HG02973 (cell line): ENCODE measurements around the gene CCNL2.
A peak's percentile ranks its signal among the peaks of the same experiment; 100 is the strongest.
"Not testable (repeated sequence)": the region's sequence is repeated elsewhere in the genome, so short reads cannot be mapped to it uniquely, and the experiment has no call there.

Experiments
- ATAC-seq: cut with Tn5 transposase; IDR thresholded peaks from one replicate; pipeline ENCODE4 v1.9.1; 2021; ENCODE audit warnings: moderate library complexity; ENCODE audit not compliant: unreplicated experiment

Gene CCNL2

DNA sequence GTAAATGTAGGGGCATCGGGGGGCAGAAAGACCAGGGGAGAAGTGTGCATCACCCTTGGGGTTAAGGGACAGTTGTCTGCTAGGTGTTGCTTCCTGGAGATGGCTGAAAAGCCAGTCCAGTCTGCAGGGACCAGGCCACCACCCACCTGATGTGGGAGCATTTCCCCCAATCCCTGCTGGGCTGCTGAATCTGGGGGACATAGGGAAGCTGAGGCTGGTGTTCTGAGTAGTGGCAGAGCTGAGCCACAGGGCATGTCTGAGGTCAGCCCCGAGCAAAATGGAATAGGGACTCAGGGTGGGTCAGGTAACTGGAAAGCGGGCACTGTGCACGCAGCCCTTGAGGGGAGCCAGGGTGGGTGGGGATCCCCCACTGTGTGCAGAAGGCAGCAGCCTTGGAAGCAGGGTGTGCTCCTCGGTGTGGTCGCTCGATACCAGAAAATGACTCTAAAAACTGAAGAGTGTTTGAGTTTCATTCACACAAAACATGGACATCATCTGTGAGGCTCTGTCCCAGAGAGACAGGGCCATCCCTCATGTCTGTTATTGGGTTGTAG is 2.4 kb upstream of the CCNL2 start:
- ATAC-seq, result no peak

DNA sequence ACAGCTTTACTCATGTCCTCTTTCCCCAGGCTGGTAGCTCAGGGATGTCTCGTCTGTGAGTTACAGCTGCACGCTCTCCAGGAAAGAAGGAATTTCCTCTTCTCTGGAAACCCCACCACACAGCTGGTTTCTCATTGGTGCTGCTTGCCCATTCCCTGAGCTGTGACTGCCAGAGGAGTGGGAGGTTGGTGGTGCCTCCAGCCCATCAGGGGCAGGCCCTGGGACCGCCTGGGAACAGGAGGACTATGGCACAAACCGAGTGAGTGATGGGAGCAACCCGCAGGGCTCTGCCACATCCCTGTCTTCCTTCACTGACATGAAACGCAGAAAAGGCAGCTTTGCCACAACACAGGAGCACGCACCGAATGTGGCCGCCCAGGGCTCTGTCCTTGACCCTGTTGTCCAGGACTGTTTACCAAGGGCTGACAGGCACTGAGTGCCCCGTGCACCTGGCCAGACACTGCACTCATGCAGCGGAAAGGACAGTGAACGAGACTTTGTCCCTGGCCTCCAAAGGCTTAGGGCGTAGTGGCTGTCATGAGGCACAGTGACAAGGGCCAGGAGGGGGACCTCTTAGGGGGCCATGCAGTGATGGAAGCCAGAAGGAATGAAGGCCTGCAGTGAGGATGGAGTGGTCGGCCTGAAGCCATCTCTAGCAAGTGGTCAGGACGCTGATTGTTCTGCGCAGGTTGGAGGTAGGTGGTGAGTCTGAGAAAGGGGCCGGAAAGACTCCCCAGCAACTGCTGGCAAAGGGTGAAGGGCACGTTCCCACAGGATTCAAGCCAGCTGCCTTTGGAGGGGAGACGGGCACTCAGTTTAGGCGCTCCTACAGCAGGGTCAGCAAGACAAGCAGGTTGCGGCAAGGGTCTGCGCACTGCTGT is 1.7 kb upstream of the CCNL2 start:
- ATAC-seq, result no peak

- no peak for ATAC-seq
Measured at GRCh38 chr1:1399872-1400575, 889 bp upstream of the CCNL2 start.

DNA sequence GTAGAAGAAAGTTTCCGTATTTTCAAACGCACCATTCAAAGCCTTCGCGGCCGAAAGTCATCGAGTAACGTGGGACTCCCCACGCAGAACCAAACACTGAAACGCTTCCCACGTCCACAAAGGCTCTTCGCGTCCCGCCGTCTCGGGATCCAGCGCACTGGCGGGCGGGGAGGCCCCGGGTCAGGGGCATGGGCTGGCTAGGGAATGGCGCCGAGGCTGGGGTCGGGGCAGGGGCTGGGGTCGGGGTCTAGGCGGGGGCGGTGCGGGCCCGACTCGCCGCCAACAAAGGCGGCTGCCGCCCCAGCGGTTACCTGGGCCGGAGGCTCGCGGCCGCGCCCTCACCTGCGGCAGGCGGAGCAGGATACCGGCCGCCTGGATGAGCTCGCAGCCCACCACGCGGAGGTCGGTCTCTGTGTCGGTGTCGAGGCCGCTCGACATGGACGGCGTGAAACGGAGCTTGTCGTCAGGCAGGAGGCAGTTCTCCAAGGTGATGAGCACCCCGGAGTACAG is 403 bp downstream of the CCNL2 start:
- ATAC-seq, result peak; percentile 10

- ATAC-seq, result no peak
Measured at GRCh38 chr1:1397839-1398523, 1.2 kb downstream of the CCNL2 start.

DNA sequence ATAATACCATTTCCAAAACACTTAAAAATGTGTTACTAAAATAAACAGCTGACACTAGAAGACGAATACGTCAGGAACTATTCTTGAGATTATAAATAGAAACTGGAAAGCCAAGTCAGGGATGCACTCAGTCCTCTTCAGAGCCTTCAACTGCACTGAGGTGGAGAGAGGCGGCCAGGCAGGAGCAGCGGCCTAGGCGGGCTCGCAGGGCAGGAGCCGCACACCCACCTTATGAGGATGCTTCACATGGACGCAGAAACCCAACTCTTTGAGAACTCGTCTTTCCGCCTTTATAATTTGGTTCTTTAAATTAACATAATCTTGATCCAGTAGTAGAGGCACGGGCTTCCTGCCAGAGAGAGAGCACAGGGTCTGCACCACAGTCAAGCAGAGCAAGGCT is 4.0 kb downstream of the CCNL2 start:
- ATAC-seq, result no peak

DNA sequence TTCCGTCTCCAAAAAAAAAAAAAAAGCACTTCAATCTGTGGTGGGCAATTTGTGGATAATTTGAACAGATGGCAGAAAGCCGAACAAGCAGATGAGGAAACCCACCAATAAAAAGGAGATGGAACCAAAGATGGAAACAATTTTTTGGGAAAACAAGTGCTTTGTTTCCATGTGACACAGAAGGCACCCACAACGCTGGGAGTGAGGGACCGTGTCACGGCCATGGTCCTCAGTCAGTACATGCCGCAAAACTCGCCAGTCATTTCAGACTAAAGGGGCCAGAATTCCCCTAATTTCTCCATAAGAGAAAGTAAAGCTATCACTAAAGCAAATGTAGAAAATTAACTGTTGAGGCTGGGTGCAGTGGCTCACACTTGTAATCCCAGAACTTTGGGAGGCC is 5.0 kb downstream of the CCNL2 start:
- ATAC-seq, result no peak

DNA sequence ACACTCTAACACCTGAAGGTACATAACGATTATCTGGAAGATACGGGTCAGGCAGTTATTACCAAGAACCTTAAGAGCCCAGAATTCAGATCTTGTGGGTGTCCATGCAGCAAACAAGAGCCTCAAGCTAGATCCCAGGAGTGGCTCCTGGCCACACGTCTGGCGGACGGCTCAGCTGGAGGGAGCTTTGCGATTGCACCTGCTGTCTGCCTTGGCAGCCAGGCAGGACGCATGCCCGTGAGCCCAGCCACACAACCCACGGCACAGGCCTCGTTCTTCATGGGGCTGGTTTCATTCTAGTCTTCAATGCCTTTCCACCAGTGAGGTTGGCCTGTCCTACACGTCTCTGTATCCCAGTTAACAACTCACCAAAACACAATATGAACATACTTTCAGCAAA is 5.7 kb downstream of the CCNL2 start:
- ATAC-seq, result no peak

- no peak for ATAC-seq
Measured at GRCh38 chr1:1393014-1393413, 6.1 kb downstream of the CCNL2 start.

- ATAC-seq, result no peak
Measured at GRCh38 chr1:1391225-1391624, 7.9 kb downstream of the CCNL2 start.

DNA sequence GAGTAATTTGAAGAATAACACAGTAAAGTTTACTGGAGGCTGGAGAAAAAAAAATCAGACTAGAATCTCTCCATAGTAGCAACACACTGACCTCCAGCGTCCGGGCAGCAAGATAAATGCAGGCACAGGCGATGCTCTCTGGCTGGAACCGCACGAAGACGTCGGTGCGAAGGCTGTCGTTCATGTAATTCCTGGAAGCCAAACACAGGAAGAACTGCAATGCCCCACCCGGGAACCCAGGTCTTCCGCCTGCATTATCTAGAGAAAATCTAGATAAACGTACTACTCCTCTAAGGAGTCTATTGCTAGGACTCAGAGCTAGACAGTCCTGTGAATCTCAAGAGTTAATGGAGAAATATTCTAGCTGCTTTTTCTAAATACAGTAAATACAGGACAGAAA is 8.5 kb downstream of the CCNL2 start:
- ATAC-seq, result no peak

DNA sequence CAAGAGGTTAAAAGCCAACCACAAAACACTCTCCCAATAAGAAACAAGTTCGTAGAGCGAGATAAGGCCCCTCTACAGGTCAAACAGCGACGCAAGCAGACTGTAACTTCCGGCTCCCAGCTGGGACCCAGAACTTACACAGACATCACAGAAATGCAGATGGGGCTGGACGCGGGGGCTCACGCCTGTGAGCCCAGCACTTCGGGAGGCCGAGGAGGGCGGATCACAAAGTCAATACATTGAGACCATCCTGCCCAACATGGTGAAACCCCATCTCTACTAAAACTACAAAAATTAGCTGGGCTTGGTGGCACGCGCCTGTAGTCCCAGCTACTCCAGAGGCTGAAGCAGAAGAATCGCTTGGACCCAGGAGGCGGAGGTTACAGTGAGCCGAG is 11.1 kb downstream of the CCNL2 start:
- no peak for ATAC-seq

- no peak for ATAC-seq
Measured at GRCh38 chr1:1387098-1388077, 11.7 kb downstream of the CCNL2 start.

- no peak for ATAC-seq
Measured at GRCh38 chr1:1385931-1386330, 13.2 kb downstream of the CCNL2 start.

DNA sequence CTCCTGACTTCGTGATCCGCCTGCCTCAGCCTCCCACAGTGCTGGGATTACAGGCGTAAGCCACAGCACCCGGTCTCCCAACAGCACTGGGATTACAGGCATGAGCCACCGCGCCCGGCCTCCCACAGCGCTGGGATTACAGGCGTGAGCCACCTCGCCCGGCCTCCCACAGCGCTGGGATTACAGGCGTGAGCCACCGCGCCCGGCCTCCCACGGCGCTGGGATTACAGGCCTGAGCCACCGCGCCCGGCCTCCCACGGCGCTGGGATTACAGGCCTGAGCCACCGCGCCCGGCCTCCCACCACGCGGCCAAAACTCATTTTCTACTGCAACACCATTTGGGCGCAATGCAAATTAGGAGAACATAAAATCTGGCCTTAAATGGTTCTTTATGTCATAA is 13.8 kb downstream of the CCNL2 start:
- ATAC-seq, result not testable (repeated sequence)

DNA sequence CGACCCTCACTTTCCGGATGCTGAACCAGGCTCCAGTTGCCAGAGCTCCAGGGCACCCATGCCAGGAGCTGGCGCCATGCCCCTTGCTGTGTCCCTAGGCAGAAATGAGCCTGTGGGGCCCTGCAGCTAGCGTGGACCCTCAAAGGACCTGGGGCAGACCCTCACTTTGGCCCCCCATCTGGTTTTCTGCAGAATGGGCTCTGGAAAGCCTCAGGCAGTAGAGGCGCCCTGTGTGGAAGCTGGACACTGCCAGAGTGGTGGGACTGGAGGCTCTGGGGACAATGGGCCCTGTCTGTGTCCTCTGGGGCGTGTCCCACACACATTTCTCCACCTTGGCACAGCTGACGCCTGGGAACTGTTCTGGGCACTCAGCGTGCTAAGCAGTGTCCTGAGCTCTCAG is 17.8 kb downstream of the CCNL2 start:
- no peak for ATAC-seq

DNA sequence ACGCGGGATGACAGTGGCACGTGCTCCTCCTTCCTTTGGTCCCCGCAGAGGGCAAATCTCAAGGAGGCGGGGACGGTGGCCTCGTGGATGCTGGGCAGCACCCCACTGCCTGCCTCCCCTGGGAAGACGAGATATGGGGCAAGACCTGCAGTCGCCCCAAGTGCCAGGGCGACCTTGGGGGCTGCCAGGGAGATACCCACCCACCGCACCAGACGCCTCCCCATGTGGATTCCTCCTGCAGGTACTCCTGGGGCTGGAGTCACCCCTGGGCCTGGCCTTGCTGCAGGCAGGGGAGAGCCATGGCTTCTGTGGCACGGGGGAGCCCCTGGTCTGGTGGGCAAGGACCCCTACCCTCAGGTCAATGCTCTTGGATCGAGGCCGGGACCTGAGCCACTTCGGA is 18.3 kb downstream of the CCNL2 start:
- ATAC-seq, result no peak

DNA sequence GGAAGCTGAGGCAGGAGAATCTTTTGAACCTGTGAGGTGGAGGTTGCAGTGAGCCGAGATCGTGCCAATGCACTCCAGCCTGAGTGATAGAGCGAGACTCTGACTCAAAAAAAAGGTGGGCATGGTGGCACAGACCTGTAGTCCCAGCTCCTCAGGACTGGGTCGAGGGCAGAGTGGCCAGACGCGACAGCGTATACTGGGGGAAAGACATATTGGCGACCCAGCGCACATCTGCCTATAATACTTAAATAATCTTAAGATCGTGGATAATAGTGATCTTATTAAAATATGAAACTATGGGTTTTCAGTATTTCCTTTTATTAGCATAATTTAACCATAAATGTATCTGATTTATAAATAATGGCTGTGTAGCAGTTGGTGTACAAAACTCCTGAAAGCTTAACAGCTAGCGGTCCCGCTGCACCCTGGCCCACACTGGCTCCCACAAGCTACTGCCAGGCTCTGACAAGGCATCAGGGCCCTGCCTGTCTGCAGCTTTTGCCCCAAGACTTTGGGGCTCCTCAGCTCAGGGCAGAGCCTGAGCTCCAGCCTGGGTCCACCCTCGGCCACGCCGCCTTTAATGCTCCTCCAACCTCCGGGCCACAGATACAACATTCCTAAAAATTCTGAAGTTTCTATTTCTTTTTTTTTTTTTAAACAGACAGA is 21.5 kb downstream of the CCNL2 start:
- no peak for ATAC-seq

DNA sequence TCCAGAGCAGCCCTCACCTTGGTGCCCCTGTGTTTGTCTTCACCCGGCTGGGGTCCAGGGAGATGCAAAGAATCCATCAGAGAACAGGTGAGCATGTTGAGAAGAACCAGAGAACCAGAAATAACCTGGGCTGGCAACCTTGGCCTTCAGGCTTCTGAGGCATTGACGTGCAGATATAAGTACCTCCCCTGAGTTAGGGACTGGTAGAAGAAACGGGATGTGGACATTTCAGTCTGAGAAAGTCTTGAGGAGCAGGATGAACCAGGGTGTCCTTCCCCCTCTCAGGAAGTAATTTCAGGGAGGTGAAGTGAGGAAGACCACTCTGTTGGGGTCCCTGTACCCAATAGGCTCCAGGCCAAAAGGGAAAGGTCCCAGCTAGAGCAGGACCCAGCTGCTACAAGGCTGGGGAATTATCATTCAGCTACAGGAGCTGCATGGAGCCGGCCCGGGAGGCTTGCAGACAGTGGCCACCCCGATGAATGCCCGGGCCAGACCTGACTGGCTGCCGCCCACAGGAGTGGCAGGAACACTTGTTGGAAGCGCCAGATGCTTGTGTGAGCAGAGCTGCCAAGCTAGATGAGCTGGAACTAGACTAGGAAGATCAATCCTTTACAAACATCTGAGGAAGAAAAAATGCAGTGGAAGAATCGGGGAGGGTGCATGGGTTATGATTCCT is 22.4 kb downstream of the CCNL2 start:
- ATAC-seq, result no peak
